RWPE2 (cell line): Measurements from ENCODE around the gene DERL3.

Source experiments
- ATAC-seq: fragments of 200-7000 bp; cut with Tn5 transposase; 3 replicates; pipeline ENCODE4 v1.9.1; 2021; ENCODE audit warnings: low read depth
- DNase-seq: peaks from one replicate; pipeline ENCODE4 v3.0.0-alpha.2; 2020; ENCODE audit warnings: low spot score
- H3K27ac ChIP-seq: fragments of 450-650 bp; 2 replicates; pipeline ENCODE4 v1.5.1; 2017; ENCODE audit warnings: mild to moderate bottlenecking; ENCODE audit not compliant: poor library complexity, severe bottlenecking
- H3K27me3 ChIP-seq: fragments of 250-450 bp; sonication (Bioruptor Pico); 2 replicates; pipeline ENCODE4 v1.5.1; 2021; ENCODE audit warnings: mild to moderate bottlenecking, moderate library complexity; ENCODE audit not compliant: insufficient read depth, poor library complexity, severe bottlenecking
- H3K36me3 ChIP-seq: fragments of 250-450 bp; sonication (Bioruptor Pico); 2 replicates; pipeline ENCODE4 v1.5.1; 2020; ENCODE audit warnings: low read depth, mild to moderate bottlenecking, moderate library complexity
- H3K4me1 ChIP-seq: fragments of 250-450 bp; sonication (Bioruptor Pico); 2 replicates; pipeline ENCODE4 v1.5.1; 2021; ENCODE audit warnings: mild to moderate bottlenecking, moderate library complexity; ENCODE audit not compliant: insufficient read depth, poor library complexity, severe bottlenecking
- H3K4me3 ChIP-seq: fragments of 250-450 bp; sonication (Bioruptor Pico); 2 replicates; pipeline ENCODE4 v1.5.1; 2021; ENCODE audit warnings: mild to moderate bottlenecking, moderate library complexity; ENCODE audit not compliant: severe bottlenecking
- H3K9me3 ChIP-seq: fragments of 250-450 bp; sonication (Bioruptor Pico); 2 replicates; pipeline ENCODE4 v1.5.1; 2021; ENCODE audit warnings: mild to moderate bottlenecking, moderate library complexity; ENCODE audit not compliant: severe bottlenecking
- CTCF ChIP-seq: fragments of 450-650 bp; IDR thresholded peaks from one replicate; pipeline ENCODE4 v1.5.1; 2017; ENCODE audit warnings: mild to moderate bottlenecking, moderate library complexity; ENCODE audit not compliant: poor library complexity, severe bottlenecking

DERL3 gene

GRCh38 chr22:23824476-23825245, 14.1 kb downstream of the DERL3 start:
- H3K9me3 ChIP-seq, result no peaks in the 10 kb centered on the region
- no peak overlapping the region for H3K27ac ChIP-seq
- no peak for DNase-seq
- H3K4me1 ChIP-seq, result peaks cover 5% of the 10 kb centered on the region
- ATAC-seq, result no peak; the same call in 2 of the 3 replicates
- H3K4me3 ChIP-seq, result no peak overlapping the region
- TF ChIP-seq CTCF, result no peak
- no peaks in the 10 kb centered on the region for H3K27me3 ChIP-seq
- peaks cover 66% of the 10 kb centered on the region for H3K36me3 ChIP-seq

DNA sequence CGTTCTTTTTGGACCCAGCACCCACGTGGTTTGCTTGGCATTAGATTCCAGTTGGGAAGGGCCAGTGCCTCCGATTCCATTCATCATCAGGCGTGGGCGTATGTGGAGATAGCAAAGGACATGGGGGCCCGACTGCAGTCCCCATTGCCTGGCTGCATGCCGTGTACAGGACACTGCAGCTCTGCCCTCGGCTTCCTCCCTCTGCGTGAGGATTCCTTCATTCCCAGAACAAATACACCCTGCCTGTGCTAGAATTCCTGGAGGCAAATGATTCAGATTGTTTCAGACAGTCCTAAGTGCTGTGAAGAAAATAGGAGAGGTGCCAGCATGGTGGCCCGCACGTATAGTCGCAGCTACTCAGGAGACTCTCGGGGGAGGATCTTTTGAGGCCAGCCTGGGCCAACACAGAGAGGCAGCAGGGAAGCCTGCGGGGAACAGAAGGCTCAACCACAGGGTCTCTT, 15.4 kb downstream of the DERL3 start:
- ATAC-seq (no peak), DNase-seq (no peak)
- Histone ChIP-seq H3K27ac (no peak overlapping the region), H3K9me3 (no peaks in the 10 kb centered on the region), H3K4me3 (no peak overlapping the region), H3K36me3 (peaks cover 70% of the 10 kb centered on the region), H3K4me1 (peaks cover 5% of the 10 kb centered on the region), H3K27me3 (no peaks in the 10 kb centered on the region)
- TF ChIP-seq CTCF, result no peak

DNA sequence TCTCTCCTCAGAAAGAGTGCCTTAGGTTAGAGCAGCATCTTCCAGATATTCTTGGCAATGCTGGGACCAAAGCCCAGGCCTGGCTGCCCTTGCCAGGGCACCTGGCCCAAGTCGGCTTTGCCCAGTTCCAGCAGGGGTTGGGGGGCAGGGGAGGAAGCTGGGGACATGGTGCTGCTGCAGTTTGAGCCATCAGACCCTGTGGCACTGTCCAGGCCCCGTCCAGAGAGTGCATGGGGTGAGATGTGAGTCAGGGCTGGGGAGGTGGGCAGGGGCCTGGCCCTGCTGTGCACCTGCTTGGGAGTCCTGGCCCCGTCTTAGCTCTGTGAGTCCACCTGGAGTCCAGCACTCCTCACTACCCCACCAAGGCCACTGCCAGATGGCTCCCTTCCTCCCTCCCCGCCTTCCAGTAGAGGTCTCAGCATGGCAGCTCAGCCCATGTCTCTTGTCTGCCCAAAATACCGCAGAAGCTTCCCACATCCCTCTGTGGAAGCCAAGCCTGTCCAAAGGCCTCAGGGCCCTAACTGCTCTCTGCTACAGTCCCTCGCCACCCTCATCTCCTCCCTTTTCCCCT, 16.6 kb downstream of the DERL3 start:
- ATAC-seq (no peak), DNase-seq (no peak)
- Histone ChIP-seq H3K4me1 (peaks cover 5% of the 10 kb centered on the region), H3K36me3 (peaks cover 73% of the 10 kb centered on the region), H3K27me3 (no peaks in the 10 kb centered on the region), H3K9me3 (no peaks in the 10 kb centered on the region), H3K27ac (no peak overlapping the region), H3K4me3 (no peak overlapping the region)
- no peak for TF ChIP-seq CTCF

DNA sequence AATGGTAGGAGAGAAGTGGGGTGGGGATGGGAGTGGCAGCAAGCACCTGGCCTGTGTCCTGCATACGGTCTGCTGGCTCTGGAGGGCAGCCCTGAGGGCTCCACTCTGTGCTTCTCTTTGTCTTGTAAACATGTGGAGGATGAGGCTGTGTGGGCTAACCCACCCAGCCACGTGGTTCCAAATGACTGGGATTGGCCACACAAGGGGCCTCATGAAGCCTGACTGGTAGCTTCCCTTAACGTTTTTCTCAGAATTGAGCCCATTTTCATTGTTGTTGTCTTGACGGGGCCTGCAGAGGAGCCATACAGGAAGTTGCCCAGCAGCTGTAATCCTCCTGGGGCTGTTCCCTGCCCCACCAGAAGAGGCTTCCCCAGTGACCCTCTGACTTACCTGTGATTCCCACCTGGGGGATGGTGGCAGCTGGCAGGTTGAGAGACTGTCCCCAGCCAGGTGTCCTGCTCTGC, 18.0 kb downstream of the DERL3 start:
- Histone ChIP-seq H3K36me3 (peaks cover 70% of the 10 kb centered on the region), H3K27ac (no peak overlapping the region), H3K4me1 (peaks cover 3% of the 10 kb centered on the region), H3K9me3 (no peaks in the 10 kb centered on the region), H3K27me3 (no peaks in the 10 kb centered on the region), H3K4me3 (no peak overlapping the region)
- DNase-seq (no peak), ATAC-seq (no peak)
- TF ChIP-seq CTCF, result no peak

- ATAC-seq, result no peak
- H3K4me3 ChIP-seq, result no peak overlapping the region
- no peak overlapping the region for H3K27ac ChIP-seq
Measured at GRCh38 chr22:23818541-23818940, 20.3 kb downstream of the DERL3 start.

More at GRCh38 chr22:23818541-23818940, 20.3 kb downstream of the DERL3 start:
- no peaks in the 10 kb centered on the region for H3K27me3 ChIP-seq
- TF ChIP-seq CTCF, result no peak
- H3K9me3 ChIP-seq, result no peaks in the 10 kb centered on the region
- H3K4me1 ChIP-seq, result no peaks in the 10 kb centered on the region
- no peak for DNase-seq
- H3K36me3 ChIP-seq, result peaks cover 57% of the 10 kb centered on the region
